H1 (cell line): ENCODE data around the gene FLT1. TPM values are rescaled to one million over a fixed set of nuclear protein-coding genes. Genes with fewer than 3 reads are reported as not detected.

ENCODE experiments used
- CTCF ChIA-PET: fragments of 300-600 bp; sonication (Branson Sonifier 250); formaldehyde crosslinking; loops from one replicate; lab custom pipeline; 2021; ENCODE audit not compliant: partially characterized antibody; lab: Charles Lee
- POLR2A ChIA-PET: fragments of 300-600 bp; sonication (Branson Sonifier 250); formaldehyde crosslinking; loops from one replicate; lab custom pipeline; 2021; ENCODE audit warnings: inconsistent platforms; ENCODE audit not compliant: partially characterized antibody; lab: Charles Lee
- DNase-seq, 2 experiments: peaks; one replicate each; pipeline versions ENCODE4 v3.0.0 to v3.0.0-alpha.2; 2010 to 2022; ENCODE audit warnings: low spot score in 2 of 2, low read depth in 1 of 2, mixed read lengths in 1 of 2
- FAIRE-seq: peaks from 2 replicates; lab custom pipeline; 2011; peaks lifted over from hg19 to GRCh38; lab: Jason Lieb, UNC
- H2AFZ ChIP-seq: 2 replicates; pipeline ENCODE4 v1.8.1; 2012; ENCODE audit warnings: low read length, inconsistent platforms
- H2AK5ac ChIP-seq: 2 replicates; pipeline ENCODE4 v1.6.1; 2013; ENCODE audit warnings: low read depth, low read length
- H2BK120ac ChIP-seq: replicated peaks from 2 replicates; pipeline ENCODE3; 2013; ENCODE audit warnings: low read depth, low read length, inconsistent platforms
- H2BK12ac ChIP-seq: 2 replicates; pipeline ENCODE4 v1.6.1; 2013; ENCODE audit warnings: low read depth, low read length
- H2BK15ac ChIP-seq: 2 replicates; pipeline ENCODE4 v1.6.1; 2013; ENCODE audit warnings: low read length
- H2BK20ac ChIP-seq: 2 replicates; pipeline ENCODE4 v1.6.1; 2013; ENCODE audit warnings: low read length
- H2BK5ac ChIP-seq: 2 replicates; pipeline ENCODE4 v1.6.1; 2013; ENCODE audit warnings: low read depth, low read length
- H3K14ac ChIP-seq: 2 replicates; pipeline ENCODE4 v1.6.1; 2013; ENCODE audit warnings: inconsistent platforms; ENCODE audit not compliant: insufficient read length
- H3K18ac ChIP-seq: 2 replicates; pipeline ENCODE4 v1.6.1; 2013; ENCODE audit warnings: low read length; ENCODE audit errors: extremely low read depth
- H3K23ac ChIP-seq: 2 replicates; pipeline ENCODE4 v1.6.1; 2013; ENCODE audit warnings: inconsistent platforms; ENCODE audit not compliant: insufficient read length
- H3K23me2 ChIP-seq: 2 replicates; pipeline ENCODE4 v1.6.1; 2013; ENCODE audit warnings: low read depth, low read length
- H3K27ac ChIP-seq: 2 replicates; pipeline ENCODE4 v1.6.1; 2011; ENCODE audit warnings: low read depth, low read length, inconsistent platforms
- H3K27me3 ChIP-seq, 4 experiments: replicated peaks in 1 of 4; 1 replicate in 1 of 4; 2 replicates in 3 of 4; pipeline versions ENCODE4 v1.6.1 to v1.8.1; 2011 to 2013; ENCODE audit warnings: low read length in 3 of 4, mild to moderate bottlenecking in 3 of 4, inconsistent platforms in 2 of 4, mixed read lengths in 2 of 4, moderate library complexity in 1 of 4; ENCODE audit not compliant: control insufficient read depth in 3 of 4, insufficient read depth in 3 of 4; ENCODE audit errors: extremely low read depth in 1 of 4
- H3K36me3 ChIP-seq, 4 experiments: 2 replicates each; pipeline versions ENCODE4 v1.6.1 to v1.8.1; 2011 to 2013; ENCODE audit warnings: mild to moderate bottlenecking in 4 of 4, low read length in 3 of 4, moderate library complexity in 2 of 4, control low read depth in 1 of 4, inconsistent platforms in 1 of 4; ENCODE audit not compliant: insufficient read depth in 4 of 4, control insufficient read depth in 2 of 4
- H3K4ac ChIP-seq: replicated peaks from 2 replicates; pipeline ENCODE3; 2013; ENCODE audit warnings: low read length, low read depth, mixed read lengths, inconsistent platforms; ENCODE audit not compliant: insufficient read length
- H3K4me1 ChIP-seq, 4 experiments: replicated peaks in 1 of 4; 1 replicate in 1 of 4; 2 replicates in 3 of 4; pipeline versions ENCODE4 v1.6.1 to v1.8.1; 2011 to 2013; ENCODE audit warnings: low read length in 3 of 4, inconsistent platforms in 2 of 4, mixed read lengths in 1 of 4; ENCODE audit not compliant: insufficient read depth in 4 of 4, control insufficient read depth in 3 of 4
- H3K4me2 ChIP-seq, 2 experiments: 2 replicates each; pipeline versions ENCODE4 v1.6.1 to v1.8.1; 2011 to 2013; ENCODE audit warnings: low read depth in 2 of 2, low read length in 2 of 2, control low read depth in 1 of 2, inconsistent platforms in 1 of 2, mild to moderate bottlenecking in 1 of 2; ENCODE audit not compliant: insufficient read depth in 1 of 2
- H3K4me3 ChIP-seq, 4 experiments: fragments of 200-600, 300-600 bp in 1 of 4; sonication (generic), shearing (Covaris generic), sonication (Bioruptor Twin) in 1 of 4; 2 replicates each; pipeline versions ENCODE4 v1.5.1 to v1.8.1; 2011 to 2016; ENCODE audit warnings: low read length in 4 of 4, low read depth in 3 of 4, control low read depth in 2 of 4, inconsistent platforms in 2 of 4, mild to moderate bottlenecking in 2 of 4, mixed read lengths in 1 of 4, moderate library complexity in 1 of 4; ENCODE audit not compliant: insufficient read depth in 2 of 4; ENCODE audit errors: extremely low read depth in 1 of 4
- H3K56ac ChIP-seq: replicated peaks from 2 replicates; pipeline ENCODE3; 2013; ENCODE audit warnings: low read depth, mild to moderate bottlenecking, mixed read lengths, low read length, inconsistent platforms; ENCODE audit not compliant: insufficient read length
- H3K79me1 ChIP-seq: 2 replicates; pipeline ENCODE4 v1.6.1; 2013; ENCODE audit warnings: low read depth, low read length, control low read depth
- H3K79me2 ChIP-seq, 2 experiments: 2 replicates each; pipeline versions ENCODE4 v1.6.1 to v1.8.1; 2012 to 2013; ENCODE audit warnings: low read length in 2 of 2, mild to moderate bottlenecking in 2 of 2, inconsistent platforms in 1 of 2; ENCODE audit not compliant: insufficient read depth in 2 of 2, control insufficient read depth in 1 of 2
- H3K9ac ChIP-seq, 4 experiments: replicated peaks in 1 of 4; 1 replicate in 1 of 4; 2 replicates in 3 of 4; pipeline versions ENCODE4 v1.6.1 to v1.8.1; 2011 to 2013; ENCODE audit warnings: low read depth in 3 of 4, low read length in 3 of 4, control low read depth in 2 of 4, mild to moderate bottlenecking in 2 of 4, moderate library complexity in 2 of 4, inconsistent platforms in 1 of 4; ENCODE audit errors: extremely low read depth in 1 of 4
- H3K9me3 ChIP-seq, 2 experiments: 2 replicates each; pipeline versions ENCODE4 v1.6.1 to v1.8.1; 2012 to 2013; ENCODE audit warnings: mild to moderate bottlenecking in 2 of 2, moderate library complexity in 2 of 2, control low read depth in 1 of 2, inconsistent platforms in 1 of 2, low read depth in 1 of 2, low read length in 1 of 2, mixed read lengths in 1 of 2; ENCODE audit not compliant: insufficient read depth in 2 of 2
- H4K20me1 ChIP-seq, 2 experiments: replicated peaks in 1 of 2; 2 replicates each; pipeline versions ENCODE3 to v1.8.1; 2011 to 2013; ENCODE audit warnings: inconsistent platforms in 2 of 2, low read length in 2 of 2, mild to moderate bottlenecking in 1 of 2; ENCODE audit not compliant: insufficient read depth in 2 of 2, control insufficient read depth in 1 of 2
- H4K5ac ChIP-seq: 2 replicates; pipeline ENCODE4 v1.6.1; 2013; ENCODE audit warnings: low read length, low read depth, mixed read lengths, inconsistent platforms; ENCODE audit not compliant: insufficient read length
- H4K8ac ChIP-seq: 2 replicates; pipeline ENCODE4 v1.8.0; 2013; ENCODE audit warnings: mild to moderate bottlenecking, moderate library complexity, low read length, inconsistent platforms; ENCODE audit not compliant: insufficient read depth; ENCODE audit errors: extremely low read depth
- H4K91ac ChIP-seq: replicated peaks from 2 replicates; pipeline ENCODE3; 2013; ENCODE audit warnings: low read length, mixed read lengths, inconsistent platforms; ENCODE audit not compliant: insufficient read length
- CBX8 ChIP-seq: fragments of 300-800, 300-1000 bp; sonication (generic); IDR thresholded peaks from 2 replicates; pipeline ENCODE4 v1.7.1; 2016; ENCODE audit warnings: low read depth, low read length, borderline replicate concordance
- PHF8 ChIP-seq: fragments of 200-600 bp; sonication (generic); conservative IDR thresholded peaks from 2 replicates; pipeline ENCODE4 v1.7.1; 2012; ENCODE audit warnings: low read depth, mild to moderate bottlenecking, inconsistent platforms, low read length, moderate library complexity
- polyA plus RNA-seq, 7 experiments: library from polyadenylated mRNA; depleted of rRNA in 3 of 7; stranded (reverse) in 5 of 7; unstranded in 2 of 7; fragments of >200 nt in 5 of 7; fragments of 200-250 nt in 2 of 7; gene quantifications; 1 replicate in 5 of 7; 2 replicates in 1 of 7; 4 replicates in 1 of 7; pipeline versions ENCODE4 v1.2.1 to v1.2.3, GENCODE V29; 2011 to 2013; ENCODE audit warnings: missing spikeins in 2 of 7, mixed read lengths in 2 of 7
- total RNA-seq: library from RNA; stranded (reverse); fragmentation: NEBNext Ultra II Directional; extraction: Animal tissue kit (Norgen Biotek cat#: 25700); gene quantifications from 2 replicates; pipeline ENCODE4 v1.2.1, GENCODE V29; 2021

The FLT1 gene
- total and polyA plus RNA-seq, 2 of the 8 experiments (the other 6 are each of a cell fraction or from before 2014, with no cell fraction given): 19.7 to 90.2 TPM

GRCh38 chr13:28510066-28510465, 15.1 kb upstream of the FLT1 start:
- H2AK5ac ChIP-seq: no peak overlapping the region
- CTCF ChIA-PET: interaction anchor here (1.0 kb wide), 1 partner anchor 30 kb away, joined by 3 read pairs; no protein-coding TSS in a partner anchor
- TF ChIP-seq CBX8 (no peak), PHF8 (no peak)

More at GRCh38 chr13:28510066-28510465, 15.1 kb upstream of the FLT1 start:
- Histone ChIP-seq H3K4me2 (no peak overlapping the region), H3K36me3 (no peaks in the 10 kb centered on the region), H4K5ac (no peak overlapping the region), H2AFZ (no peak overlapping the region), H4K8ac (no peak overlapping the region), H3K4me3 (no peak overlapping the region), H3K4me1 (peaks cover 0 to 2% (median 0%) of the 10 kb centered on the region in 4 experiments; a peak in 2 of 7 replicates), H3K14ac (no peak overlapping the region), H2BK20ac (no peak overlapping the region), H3K9me3 (no peaks in the 10 kb centered on the region), H2BK5ac (no peak overlapping the region), H3K79me1 (no peaks in the 10 kb centered on the region), H3K79me2 (no peaks in the 10 kb centered on the region), H3K56ac (no peak overlapping the region), H2BK12ac (no peak overlapping the region), H3K9ac (no peak overlapping the region), H3K18ac (no peak overlapping the region), H3K27me3 (no peaks in the 10 kb centered on the region; a peak in 1 of 7 replicates), H3K27ac (no peak overlapping the region), H3K23me2 (no peaks in the 10 kb centered on the region), H3K4ac (no peak overlapping the region), H4K20me1 (no peaks in the 10 kb centered on the region), H2BK15ac (no peak overlapping the region), H4K91ac (no peak overlapping the region), H2BK120ac (no peak overlapping the region), H3K23ac (no peak overlapping the region)
- POLR2A ChIA-PET: no interaction called here
- FAIRE-seq: no peak
- no peak for DNase-seq
